ENCODE data around the gene ABL1.

The ABL1 gene

DNA sequence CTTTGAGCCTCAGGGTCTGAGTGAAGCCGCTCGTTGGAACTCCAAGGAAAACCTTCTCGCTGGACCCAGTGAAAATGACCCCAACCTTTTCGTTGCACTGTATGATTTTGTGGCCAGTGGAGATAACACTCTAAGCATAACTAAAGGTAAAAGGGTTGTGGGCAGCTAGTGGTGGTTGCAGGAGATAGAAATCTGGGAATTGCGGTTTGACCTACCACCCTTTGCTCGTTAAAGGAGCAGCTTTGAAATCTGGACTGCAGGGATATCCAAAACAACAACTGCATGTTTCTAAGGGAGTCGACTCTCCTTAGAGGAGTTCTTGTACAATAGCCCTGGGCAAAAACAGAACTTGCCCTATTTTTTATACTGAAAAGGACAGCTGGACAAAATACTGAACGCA is 19.0 kb downstream of the ABL1 start:
- DNase-seq = no peak

- no peak for DNase-seq
These were observed 19.8 kb downstream of the ABL1 start for GRCh38 chr9:130854835-130855234.

GRCh38 chr9:130856474-130856873 is 21.4 kb downstream of the ABL1 start:
- no peak for DNase-seq

DNA sequence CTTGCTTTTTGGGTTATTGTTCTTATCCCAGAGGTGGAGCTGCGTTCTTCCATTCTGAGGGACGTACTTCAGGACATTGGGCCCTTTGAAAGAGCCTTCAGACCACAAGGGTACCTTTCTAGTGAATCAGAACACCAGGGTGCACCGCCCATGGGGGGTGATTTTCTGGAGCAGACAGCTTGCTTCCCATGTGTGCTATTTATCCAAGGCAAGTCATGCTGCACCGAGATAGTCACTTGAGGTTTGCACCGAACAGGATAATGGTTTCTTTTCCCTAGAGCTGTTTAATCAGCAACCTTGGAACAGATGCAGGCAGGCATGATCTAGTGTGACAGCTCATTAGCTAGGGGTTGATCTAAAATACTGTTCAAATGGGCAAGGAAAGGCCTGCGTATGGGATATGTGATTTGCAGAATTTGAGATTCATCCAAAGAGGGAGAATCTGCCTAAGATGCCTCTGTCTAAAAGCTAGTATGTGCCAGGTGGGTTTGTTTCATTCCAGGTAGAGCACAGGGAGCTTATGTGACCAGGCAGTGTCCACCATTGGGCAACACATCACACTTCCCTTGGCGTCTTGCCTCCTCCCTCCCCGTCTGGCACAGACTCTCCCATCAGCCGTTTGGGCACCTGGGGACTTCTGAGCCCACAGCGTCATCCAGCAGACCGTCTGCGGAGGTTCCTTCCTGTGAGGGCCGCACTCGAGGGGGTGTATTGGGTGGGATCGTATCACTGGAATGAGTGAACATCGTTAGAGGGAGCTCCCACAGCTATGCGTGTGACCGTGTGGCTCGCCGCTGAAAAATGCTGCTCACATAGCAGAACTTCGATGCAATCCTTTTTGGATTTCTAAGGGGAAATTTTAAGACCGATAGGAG is 23.0 kb downstream of the ABL1 start:
- no peak for DNase-seq

- no peak for DNase-seq
These were observed 24.0 kb downstream of the ABL1 start for GRCh38 chr9:130858739-130859705.

- DNase-seq = no peak
These were observed 25.6 kb downstream of the ABL1 start for GRCh38 chr9:130860458-130861316.

GRCh38 chr9:130861372-130862180 is 26.5 kb downstream of the ABL1 start:
- no peak for DNase-seq

- DNase-seq = no peak
These were observed 27.2 kb downstream of the ABL1 start for GRCh38 chr9:130862217-130862616.

DNA sequence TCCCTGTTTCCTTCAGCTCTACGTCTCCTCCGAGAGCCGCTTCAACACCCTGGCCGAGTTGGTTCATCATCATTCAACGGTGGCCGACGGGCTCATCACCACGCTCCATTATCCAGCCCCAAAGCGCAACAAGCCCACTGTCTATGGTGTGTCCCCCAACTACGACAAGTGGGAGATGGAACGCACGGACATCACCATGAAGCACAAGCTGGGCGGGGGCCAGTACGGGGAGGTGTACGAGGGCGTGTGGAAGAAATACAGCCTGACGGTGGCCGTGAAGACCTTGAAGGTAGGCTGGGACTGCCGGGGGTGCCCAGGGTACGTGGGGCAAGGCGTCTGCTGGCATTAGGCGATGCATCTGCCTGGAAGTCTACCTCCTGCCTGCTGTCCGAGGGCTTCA is 27.7 kb downstream of the ABL1 start:
- DNase-seq = no peak

DNA sequence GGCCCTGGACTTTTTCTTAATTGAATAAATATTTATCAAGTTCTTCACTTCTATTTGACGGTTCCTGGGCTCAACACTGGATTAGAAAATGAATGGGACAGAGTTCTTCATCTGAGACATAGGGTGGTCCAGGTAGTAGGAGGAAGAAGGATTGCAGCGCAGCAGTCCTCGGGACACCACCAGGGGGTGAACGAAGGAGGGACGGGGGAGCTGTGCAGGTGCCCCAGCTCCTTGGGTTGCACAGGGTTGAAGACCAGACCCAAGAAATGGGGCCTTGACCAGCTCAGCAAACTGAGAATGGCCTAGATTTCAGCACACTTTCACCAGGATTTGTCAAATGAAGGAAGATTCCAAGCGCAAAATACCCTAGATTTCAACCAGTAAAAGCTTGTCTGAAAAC is 29.5 kb downstream of the ABL1 start:
- DNase-seq = no peak

DNA sequence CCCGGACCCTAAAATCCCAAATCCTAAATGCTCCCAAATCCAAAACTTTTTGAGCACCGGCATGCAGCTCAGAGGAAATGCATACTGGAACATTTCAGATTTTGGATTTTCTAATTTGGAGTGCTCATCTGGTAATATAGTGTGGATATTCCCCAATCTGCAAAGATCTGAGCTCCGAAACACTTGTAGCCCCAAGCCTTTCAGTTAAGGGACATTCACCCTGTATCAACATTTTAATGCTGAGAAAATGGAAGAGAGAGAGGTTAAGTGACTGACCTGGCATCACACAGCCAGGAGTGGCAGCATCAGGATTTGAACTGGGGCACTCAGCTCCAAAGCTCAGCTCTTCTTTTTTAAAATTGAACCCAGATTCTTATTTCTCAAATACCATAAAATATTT is 30.9 kb downstream of the ABL1 start:
- DNase-seq = no peak

DNA sequence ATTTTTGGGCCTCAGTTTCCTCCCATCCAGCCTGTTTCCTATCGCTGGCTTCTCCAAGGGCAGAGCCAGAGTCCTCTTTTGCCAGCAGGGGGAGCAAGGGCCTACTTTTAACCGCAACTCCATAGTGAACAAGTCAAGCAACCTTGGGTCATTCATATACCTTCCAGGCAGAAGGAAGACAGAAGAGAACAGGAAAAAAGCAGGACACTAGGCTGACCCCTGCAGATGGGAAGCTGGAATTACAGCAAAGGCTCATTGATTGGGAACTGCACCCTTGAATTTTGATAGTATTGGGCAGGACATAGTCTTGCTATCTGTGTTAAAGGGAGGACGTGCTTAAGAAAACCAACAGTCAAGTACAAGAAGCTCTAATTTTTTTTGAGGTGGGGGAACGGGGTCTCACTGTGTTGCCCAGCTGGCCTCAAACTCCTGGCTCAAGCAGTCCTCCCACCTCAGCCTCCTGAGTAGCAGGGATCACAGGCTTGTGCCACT is 31.5 kb downstream of the ABL1 start:
- DNase-seq = peak; percentile 95

DNA sequence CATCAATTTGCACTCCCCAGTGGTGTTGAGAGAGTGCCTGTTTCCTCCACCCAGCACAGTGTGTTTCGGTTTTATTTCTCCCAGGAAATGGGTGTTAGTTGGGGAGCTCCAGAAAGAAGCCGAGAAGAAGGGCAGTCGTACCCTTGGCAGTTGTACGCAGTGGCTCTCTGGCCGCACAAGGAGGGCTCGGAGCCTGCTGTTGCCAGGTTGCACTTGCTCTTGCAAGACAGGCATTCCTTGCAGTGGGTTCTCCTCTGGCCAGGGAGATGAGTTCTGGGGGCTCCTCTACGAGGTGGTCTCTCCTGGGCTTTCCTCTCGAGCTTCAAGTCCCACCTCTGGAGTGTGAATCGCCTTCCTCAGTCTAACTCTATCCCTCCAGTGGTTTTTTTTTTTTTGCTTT is 32.5 kb downstream of the ABL1 start:
- no peak for DNase-seq

GRCh38 chr9:130868230-130868629 is 33.2 kb downstream of the ABL1 start:
- no peak for DNase-seq

- no peak for DNase-seq
These were observed 34.2 kb downstream of the ABL1 start for GRCh38 chr9:130869250-130869649.

- no peak for DNase-seq
These were observed 35.7 kb downstream of the ABL1 start for GRCh38 chr9:130870491-130871381.

DNA sequence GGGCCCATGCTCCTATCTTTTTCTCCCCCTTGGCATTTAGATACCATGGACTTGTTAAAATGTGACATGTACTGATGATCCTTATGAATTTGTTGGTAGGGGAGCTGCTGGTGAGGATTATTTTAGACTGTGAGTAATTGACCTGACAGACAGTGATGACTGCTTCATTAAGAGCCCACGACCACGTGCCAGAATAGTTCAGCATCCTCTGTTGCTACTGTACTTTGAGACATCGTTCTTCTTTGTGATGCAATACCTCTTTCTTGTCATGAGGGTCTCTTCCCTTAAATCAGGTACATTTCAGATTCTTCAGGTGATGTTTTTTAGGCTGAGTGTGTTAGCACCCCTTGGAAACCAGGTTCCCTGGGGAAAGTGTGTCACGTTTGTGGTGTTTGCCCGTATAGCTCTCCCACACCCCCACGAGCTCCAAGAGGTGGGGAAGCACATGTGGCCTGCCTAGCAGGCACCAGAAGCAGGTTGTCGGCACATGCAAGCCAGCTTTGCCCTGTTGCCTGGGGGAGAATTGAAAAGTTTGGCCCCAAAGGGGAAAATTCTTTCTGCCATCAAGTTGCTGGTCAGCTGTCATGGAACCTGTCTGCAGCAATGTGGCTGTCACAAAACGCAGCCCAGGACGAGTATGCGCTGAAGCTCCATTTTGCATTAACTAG is 36.5 kb downstream of the ABL1 start:
- DNase-seq = no peak

- no peak for DNase-seq
These were observed 37.0 kb downstream of the ABL1 start for GRCh38 chr9:130872093-130872492.

DNA sequence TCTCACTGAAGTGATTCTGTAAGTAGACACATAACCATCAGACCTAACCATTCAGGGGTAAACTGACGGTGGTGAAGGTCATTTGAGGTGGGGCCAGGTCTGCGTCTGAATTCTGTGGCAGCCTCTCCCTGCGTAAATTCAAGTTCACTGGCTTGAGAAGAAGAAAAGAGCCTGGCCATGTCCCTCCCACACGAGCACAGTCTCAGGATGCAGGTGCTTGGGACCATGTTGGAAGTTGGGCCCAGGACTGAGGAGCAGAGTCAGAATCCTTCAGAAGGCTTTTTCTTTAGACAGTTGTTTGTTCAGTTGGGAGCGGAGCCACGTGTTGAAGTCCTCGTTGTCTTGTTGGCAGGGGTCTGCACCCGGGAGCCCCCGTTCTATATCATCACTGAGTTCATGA is 37.5 kb downstream of the ABL1 start:
- DNase-seq = no peak

- DNase-seq = no peak
These were observed 38.0 kb downstream of the ABL1 start for GRCh38 chr9:130872912-130873503.
